ENCODE data around the gene KRT23.
A peak's percentile ranks its signal among the peaks of the same experiment; 100 is the strongest.

The KRT23 gene

GRCh38 chr17:40906613-40907012, 30.8 kb downstream of the KRT23 start:
- DNase-seq: no peak

DNA sequence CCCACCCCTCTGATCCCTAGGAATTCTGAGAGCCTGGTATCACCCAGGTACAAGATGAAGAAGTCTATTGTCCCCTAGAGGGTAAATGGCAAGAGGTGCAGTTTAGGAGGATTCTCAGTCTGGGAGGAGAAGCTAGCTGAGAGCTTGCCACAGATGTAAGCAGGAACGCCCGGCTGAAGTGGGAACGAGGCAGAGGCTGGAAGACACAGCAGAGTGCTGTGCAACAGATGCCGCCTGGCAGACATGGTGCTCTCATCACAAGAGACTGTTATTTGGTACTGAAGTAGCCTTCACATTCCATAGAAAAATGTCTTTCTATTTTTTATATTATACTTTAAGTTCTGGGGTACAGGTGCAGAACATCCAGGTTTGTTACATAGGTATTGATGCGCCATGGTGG, 32.1 kb downstream of the KRT23 start:
- DNase-seq: no peak

GRCh38 chr17:40903129-40903847, 34.2 kb downstream of the KRT23 start:
- DNase-seq: peak in 1 of 2 experiments; percentile 15

- DNase-seq: no peak
Measured at GRCh38 chr17:40902498-40902897, 34.9 kb downstream of the KRT23 start.

DNA sequence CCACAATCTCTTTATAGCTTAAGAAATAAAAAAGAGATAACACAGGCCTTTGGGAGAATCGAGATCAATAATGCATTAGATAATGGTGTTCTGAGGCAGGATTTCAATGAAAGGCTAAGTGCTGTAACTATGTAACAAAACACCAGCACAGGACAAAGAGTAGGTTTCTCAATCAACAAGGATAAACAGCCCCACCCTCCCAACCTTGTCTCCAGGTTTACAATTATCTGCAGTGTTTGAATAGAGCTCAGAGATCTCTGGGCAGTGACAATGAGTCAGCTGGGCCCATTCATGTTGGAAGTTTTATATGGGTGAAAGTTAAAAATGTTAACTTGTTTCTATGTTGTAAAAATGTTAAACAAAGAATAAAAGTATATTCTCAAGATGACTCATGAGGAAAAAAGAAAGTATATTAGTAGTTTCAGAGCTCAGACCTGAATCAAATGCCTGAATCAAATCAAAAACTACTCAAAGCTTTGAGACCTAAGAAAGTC, 35.4 kb downstream of the KRT23 start:
- no peak for DNase-seq

DNA sequence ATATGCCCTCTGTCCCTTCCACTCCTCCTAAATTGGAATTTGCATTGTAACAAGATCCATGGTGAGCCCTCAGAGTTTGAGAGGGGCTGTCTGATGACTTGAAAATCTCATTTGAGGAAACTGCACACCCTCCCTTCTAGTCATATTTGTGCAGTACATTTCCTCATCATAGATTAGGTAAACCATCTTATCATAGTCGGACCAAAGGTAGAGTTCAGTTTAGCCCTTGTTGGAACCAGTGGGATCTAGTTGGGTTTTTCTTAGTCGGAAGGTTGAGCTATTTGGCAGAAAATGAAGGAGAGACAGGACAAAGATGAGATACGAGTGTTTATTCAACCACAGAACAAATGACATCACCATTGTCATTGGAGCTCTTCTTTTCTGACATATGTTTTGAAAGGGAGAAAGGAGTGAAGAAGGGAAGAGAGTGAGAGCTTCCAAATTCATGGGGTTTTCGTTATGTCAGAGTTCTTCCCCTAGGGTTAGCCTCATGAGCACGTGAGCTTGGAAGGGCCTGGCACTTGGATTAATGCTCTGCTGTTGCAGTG, 36.6 kb downstream of the KRT23 start:
- no peak for DNase-seq

GRCh38 chr17:40896916-40897455, 40.5 kb downstream of the KRT23 start:
- DNase-seq: no peak

GRCh38 chr17:40895106-40895730, 42.2 kb downstream of the KRT23 start:
- DNase-seq: no peak

- DNase-seq: no peak
Measured at GRCh38 chr17:40888196-40888720, 49.2 kb downstream of the KRT23 start.

DNA sequence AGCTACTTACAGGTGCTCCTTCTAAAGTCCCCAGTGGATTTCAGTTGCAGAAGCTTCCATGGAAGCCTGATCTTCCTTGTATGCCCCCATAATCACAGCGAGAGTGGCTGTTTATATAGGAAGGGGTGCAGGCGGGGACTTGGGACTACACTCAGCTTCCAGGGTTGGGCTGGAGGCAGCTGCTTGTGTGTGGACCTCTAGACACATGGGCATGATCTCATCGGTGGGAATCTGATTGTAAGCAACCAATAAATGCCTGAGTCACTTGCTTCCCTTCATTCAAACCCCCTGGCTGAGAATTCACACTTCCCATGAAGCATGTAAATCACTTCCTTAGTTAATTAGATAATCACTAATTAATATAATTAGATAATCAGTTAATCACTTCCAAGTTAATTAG, 51.4 kb downstream of the KRT23 start:
- no peak for DNase-seq

- DNase-seq: no peak
Measured at GRCh38 chr17:40884708-40885512, 52.5 kb downstream of the KRT23 start, which contains the start of gene KRT20. Gene KRT20, minus strand, starts transcription at chr17:40885242. Its CDS starts 57 bp downstream, at chr17:40885185.

DNA sequence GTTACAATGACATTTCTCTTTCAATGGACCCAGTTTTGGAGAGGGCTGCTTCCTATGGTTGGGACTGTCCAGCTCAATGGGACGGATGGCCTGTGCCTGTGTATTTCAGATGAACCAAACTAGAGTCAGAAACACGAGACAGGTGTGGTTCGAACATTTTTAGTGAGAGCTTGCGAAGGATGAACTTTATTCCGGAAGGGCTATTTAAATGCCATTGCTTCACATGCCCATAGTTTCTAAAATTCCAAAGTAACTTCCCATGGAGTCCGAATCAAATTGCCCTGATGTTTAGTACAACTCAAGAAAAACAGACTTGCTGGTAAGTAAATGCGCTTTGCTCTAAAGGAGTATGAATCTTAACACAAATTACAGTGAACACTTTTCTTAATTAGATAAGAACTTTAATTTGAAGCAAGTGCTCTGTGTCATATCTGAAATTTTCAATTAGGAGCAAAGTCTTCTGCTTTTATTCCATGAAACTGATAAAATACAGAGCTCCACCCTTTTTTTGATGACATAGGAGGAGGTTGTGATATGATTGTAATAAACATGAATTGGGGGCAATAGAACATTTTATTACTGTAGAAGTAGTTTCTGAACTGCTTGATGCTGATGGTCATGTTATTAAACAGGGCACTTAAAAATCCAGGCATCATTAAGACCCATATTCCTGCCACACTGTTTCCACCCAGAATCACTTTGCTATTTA, 53.7 kb downstream of the KRT23 start:
- no peak for DNase-seq

DNA sequence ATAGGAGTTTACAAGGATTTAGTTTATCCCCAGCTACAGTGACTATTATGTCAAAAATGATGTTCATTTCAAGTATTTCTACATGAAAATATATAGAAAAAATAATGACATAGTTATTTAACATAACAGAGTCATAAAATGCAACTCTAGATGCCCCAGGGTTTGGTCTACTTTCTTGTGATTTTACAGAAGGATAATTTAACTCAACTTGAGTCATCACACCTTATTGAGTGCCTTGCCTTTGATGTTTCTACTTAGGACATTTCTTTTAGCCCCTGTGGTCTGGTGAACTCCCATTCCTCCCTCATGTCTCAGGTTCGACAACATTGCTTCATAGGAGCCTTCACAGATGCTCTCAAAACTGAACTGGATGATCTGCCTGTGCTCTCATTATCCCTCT, 54.4 kb downstream of the KRT23 start:
- DNase-seq: no peak

DNA sequence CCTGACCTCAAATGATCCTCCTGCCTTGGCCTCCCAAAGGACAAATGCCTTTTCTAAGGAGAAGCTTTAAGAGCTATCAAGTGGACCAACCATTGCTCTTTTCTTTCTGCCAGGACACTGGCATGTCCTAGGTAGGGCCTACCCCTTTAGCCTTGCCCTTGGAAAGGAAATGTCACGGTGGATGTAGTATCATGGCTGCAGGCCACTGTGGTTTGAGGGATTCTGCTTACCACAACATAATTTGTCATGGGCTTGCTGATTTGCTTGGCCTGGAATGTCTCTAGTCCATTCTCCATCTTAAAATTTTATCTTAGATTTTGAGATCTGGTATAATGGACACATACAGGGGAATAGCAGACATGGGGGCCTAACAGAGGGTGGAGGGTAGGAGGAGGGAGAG, 58.4 kb downstream of the KRT23 start:
- DNase-seq: no peak

DNA sequence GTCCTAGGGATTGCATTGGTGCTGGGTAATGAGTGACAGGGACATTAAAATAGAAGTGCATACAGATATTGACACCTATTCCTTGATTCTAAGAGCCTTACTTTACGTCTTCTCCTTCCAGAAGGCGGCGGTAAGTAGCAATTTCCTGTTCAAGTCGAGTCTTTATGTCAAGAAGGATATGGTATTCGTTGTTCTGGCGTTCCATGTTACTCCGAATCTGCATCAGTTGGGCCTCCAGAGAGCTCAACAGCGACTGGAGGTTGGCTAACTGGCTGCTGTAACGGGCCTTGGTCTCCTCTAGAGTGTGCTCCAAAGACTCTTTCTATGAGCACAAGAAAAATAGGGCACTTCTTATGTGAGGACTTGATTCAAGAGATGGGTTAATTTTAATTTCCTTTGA, 59.4 kb downstream of the KRT23 start:
- DNase-seq: no peak

GRCh38 chr17:40873801-40874200, 63.6 kb downstream of the KRT23 start:
- DNase-seq: no peak

DNA sequence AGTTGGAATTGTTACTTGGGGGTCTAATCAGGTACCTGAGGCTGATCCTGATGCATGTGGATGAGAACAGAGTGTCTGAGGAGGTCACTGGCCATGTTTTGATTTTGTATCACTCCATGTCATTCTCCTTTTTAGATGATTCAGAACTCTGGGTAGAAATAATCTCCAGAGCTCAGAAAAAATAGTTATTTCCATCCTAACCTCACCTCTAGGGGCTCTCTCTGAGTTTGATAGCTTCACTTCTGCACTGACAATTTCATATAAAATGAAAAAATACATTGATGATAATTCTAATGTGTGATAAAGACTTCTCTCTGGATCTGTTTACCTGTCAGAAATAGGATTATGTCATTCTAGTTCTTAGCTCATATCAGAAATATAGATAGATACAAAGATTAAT, 64.2 kb downstream of the KRT23 start:
- DNase-seq: no peak

Data from AML-193 (cell line).